ENCODE results near the gene GCM1.

DNA sequence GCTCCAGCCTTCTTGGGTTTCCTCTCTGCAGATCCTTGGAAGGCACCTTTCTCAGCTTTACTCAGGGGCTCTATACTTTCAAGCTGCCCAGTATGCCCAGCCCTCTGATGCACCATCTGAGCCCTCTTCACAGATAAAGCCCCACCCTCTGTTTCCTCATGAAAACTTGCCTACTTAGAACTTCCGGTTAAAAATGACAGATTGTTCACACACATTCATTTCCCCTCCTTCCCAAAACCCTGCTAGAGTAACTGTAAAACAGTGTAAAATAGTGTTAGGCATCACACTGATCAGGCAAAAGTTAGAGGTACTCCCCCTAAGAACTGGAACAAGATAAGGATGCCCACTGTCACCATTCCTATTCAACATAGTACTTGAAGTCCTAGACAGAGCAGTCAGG lies 14.0 kb upstream of the GCM1 start:
- TF ChIP-seq, protein P1, sequence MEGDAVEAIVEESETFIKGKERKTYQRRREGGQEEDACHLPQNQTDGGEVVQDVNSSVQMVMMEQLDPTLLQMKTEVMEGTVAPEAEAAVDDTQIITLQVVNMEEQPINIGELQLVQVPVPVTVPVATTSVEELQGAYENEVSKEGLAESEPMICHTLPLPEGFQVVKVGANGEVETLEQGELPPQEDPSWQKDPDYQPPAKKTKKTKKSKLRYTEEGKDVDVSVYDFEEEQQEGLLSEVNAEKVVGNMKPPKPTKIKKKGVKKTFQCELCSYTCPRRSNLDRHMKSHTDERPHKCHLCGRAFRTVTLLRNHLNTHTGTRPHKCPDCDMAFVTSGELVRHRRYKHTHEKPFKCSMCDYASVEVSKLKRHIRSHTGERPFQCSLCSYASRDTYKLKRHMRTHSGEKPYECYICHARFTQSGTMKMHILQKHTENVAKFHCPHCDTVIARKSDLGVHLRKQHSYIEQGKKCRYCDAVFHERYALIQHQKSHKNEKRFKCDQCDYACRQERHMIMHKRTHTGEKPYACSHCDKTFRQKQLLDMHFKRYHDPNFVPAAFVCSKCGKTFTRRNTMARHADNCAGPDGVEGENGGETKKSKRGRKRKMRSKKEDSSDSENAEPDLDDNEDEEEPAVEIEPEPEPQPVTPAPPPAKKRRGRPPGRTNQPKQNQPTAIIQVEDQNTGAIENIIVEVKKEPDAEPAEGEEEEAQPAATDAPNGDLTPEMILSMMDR (IDR thresholded peaks at IDR 0.05 in 4 of 5, conservative IDR thresholded peaks at IDR 0.05 in 1 of 5) = no peak
- no peak for TF ChIP-seq POLR2A (IDR thresholded peaks at IDR 0.05)

All from gastrocnemius medialis (tissue), 4 donors.